ENCODE measurements around the gene CMTM5. TPM values are rescaled to one million over a fixed set of nuclear protein-coding genes. Genes with fewer than 3 reads are reported as not detected.

Gene CMTM5
- total RNA-seq, 1 experiment from 2014 or later, result not detected

DNA sequence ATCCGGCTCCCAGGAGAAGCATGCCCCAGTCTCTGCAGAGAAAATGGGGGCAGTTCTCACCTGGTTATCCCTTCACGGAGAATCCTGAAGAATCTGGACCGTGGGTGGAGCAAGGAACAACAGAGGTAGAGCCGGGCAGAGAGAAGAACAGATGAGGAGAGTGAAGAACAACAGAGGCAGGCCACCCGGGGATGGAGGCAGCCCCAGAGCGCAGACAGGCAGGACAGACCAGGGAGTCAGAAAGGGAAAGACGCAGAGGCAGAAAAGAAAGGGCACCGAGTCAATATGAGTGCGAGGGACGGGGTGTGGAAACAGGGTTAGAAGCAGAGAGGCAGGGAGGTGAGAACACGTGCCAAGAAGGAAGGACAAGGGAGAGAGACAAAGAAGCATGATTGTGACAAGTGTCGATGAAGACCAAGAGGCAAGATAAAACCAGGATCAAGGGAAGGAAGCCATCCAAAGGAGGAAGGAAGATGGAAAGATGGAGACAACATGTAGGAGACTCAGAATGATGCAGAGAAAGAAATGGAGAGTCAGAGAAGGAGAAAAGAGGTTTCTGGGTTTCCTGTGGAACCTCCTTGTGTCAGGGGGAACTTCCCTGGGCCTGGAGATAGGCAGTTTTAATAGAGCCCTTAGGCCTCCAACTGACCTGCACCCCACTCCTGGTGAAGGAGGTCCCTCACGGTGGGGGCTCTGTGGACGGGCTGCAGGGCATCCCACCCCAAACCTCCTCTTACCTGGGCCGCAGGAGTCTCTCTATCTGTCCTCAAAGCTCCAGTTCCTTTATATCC lies 30.9 kb downstream of the CMTM5 start, which contains the start of gene MYH6 (continued):
- TF ChIP-seq EZH2phosphoT487 (IDR thresholded peaks at IDR 0.05; ENCODE audit: borderline replicate concordance), result no peak
- TF ChIP-seq YY1 (IDR thresholded peaks at IDR 0.05; ENCODE audit: extremely low read depth, insufficient replicate concordance, low read depth, low read length), result no peak
- no peak for TF ChIP-seq EGR1 (IDR thresholded peaks at IDR 0.05; ENCODE audit: low read depth)
- TF ChIP-seq, protein P1, sequence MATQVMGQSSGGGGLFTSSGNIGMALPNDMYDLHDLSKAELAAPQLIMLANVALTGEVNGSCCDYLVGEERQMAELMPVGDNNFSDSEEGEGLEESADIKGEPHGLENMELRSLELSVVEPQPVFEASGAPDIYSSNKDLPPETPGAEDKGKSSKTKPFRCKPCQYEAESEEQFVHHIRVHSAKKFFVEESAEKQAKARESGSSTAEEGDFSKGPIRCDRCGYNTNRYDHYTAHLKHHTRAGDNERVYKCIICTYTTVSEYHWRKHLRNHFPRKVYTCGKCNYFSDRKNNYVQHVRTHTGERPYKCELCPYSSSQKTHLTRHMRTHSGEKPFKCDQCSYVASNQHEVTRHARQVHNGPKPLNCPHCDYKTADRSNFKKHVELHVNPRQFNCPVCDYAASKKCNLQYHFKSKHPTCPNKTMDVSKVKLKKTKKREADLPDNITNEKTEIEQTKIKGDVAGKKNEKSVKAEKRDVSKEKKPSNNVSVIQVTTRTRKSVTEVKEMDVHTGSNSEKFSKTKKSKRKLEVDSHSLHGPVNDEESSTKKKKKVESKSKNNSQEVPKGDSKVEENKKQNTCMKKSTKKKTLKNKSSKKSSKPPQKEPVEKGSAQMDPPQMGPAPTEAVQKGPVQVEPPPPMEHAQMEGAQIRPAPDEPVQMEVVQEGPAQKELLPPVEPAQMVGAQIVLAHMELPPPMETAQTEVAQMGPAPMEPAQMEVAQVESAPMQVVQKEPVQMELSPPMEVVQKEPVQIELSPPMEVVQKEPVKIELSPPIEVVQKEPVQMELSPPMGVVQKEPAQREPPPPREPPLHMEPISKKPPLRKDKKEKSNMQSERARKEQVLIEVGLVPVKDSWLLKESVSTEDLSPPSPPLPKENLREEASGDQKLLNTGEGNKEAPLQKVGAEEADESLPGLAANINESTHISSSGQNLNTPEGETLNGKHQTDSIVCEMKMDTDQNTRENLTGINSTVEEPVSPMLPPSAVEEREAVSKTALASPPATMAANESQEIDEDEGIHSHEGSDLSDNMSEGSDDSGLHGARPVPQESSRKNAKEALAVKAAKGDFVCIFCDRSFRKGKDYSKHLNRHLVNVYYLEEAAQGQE (IDR thresholded peaks at IDR 0.05; ENCODE audit: low read depth), result no peak

DNA sequence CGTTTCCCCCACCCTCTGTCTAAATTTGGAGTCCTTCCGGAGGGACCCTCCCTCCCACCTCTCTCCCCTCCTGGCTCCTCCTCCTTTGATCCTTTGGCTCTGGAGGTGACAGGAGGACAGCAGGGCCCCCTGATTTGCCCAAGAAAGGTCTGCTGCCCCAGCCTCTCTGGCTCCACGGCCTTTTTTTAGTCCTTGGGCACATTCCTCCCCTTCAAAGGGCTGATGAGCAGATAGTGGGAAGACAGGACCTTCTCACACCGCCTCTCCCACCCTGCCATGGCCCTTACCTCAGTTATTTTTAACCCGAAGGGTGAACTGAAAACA lies 31.4 kb downstream of the CMTM5 start:
- Histone ChIP-seq H3K4me3 (replicated peaks in 1 of 2; ENCODE audit: low read depth in 1 of 2, low read length in 2 of 2) (no peak overlapping the region), H3K4me1 (ENCODE audit: control insufficient read depth in 1 of 2, insufficient read depth in 2 of 2, low read length in 2 of 2) (no peaks in the 10 kb centered on the region), H3K36me3 (ENCODE audit: control insufficient read depth in 1 of 2, insufficient read depth in 2 of 2, low read length in 2 of 2) (no peaks in the 10 kb centered on the region), H2AFZ (ENCODE audit: low read depth, low read length, poor library complexity, severe bottlenecking) (no peak overlapping the region), H3K4me2 (ENCODE audit: low read length) (no peak overlapping the region), H3K9ac (ENCODE audit: low read length) (no peak overlapping the region), H3K9me3 (ENCODE audit: control insufficient read depth in 1 of 2, insufficient read depth in 1 of 2, low read depth in 1 of 2, low read length in 2 of 2) (no peaks in the 10 kb centered on the region), H3K27me3 (ENCODE audit: insufficient read depth, low read length) (peaks cover 26% of the 10 kb centered on the region; the same call in 1 of the 2 replicates), H3K9me2 (ENCODE audit: insufficient read depth) (no peaks in the 10 kb centered on the region), H3K27ac (ENCODE audit: low read depth, low read length) (no peak overlapping the region), H4K20me1 (ENCODE audit: insufficient read depth) (no peaks in the 10 kb centered on the region), H3K79me2 (ENCODE audit: insufficient read depth, low read length) (no peaks in the 10 kb centered on the region)
- ChIA-PET CTCF (no interaction called here), RAD21 (ENCODE audit: low non-redundant PET in 1 of 2, low total read pairs in 2 of 2, uncharacterized antibody in 2 of 2, unreplicated experiment in 2 of 2) (no interaction called here), POLR2A (no interaction called here)
- no peak for ATAC-seq
- DNase-seq (ENCODE audit: low read depth, low spot score), result no peak
- TF ChIP-seq FOSL1 (IDR thresholded peaks at IDR 0.05; ENCODE audit: low read depth) (no peak), RAD21 (IDR thresholded peaks at IDR 0.05; ENCODE audit: low read depth) (no peak), TCF7L2 (IDR thresholded peaks at IDR 0.05; ENCODE audit: borderline replicate concordance, extremely low read depth, insufficient read depth, insufficient read length) (no peak), JUND (IDR thresholded peaks at IDR 0.05) (no peak), SP1 (IDR thresholded peaks at IDR 0.05; ENCODE audit: low read depth) (no peak), ZFX (IDR thresholded peaks at IDR 0.05) (no peak), SRF (IDR thresholded peaks at IDR 0.05; ENCODE audit: low read depth) (no peak), CBX3 (IDR thresholded peaks at IDR 0.05; ENCODE audit: low read depth) (no peak), EGR1 (IDR thresholded peaks at IDR 0.05; ENCODE audit: low read depth) (no peak)
- intact Hi-C loops (cut with micrococcal nuclease), result no loop called here
- BruUV-seq (replicated peaks), result no TSS peak

All from HCT116 (cell line).